Coronary artery (tissue), 2 donors: ENCODE measurements around the gene DDX51.

Experiments used
- DNase-seq: peaks from one replicate; pipeline ENCODE4 v3.0.0-alpha.2; 2017; ENCODE audit warnings: low spot score
- H3K27ac ChIP-seq, 2 donors: fragments of 200-600 bp; sonication (generic); one replicate each; pipeline ENCODE4 v1.5.1; 2016 to 2019
- H3K4me3 ChIP-seq: fragments of 200-600 bp; sonication (generic); 2 replicates; pipeline ENCODE4 v1.5.1; 2016; ENCODE audit warnings: mild to moderate bottlenecking, moderate library complexity
- TF ChIP-seq, protein P1 (sequence below): fragments of 200-600 bp; sonication (generic); IDR thresholded peaks from one replicate; pipeline ENCODE4 v1.5.1; 2019; ENCODE audit warnings: antibody characterized with exemption

DDX51 gene

DNA sequence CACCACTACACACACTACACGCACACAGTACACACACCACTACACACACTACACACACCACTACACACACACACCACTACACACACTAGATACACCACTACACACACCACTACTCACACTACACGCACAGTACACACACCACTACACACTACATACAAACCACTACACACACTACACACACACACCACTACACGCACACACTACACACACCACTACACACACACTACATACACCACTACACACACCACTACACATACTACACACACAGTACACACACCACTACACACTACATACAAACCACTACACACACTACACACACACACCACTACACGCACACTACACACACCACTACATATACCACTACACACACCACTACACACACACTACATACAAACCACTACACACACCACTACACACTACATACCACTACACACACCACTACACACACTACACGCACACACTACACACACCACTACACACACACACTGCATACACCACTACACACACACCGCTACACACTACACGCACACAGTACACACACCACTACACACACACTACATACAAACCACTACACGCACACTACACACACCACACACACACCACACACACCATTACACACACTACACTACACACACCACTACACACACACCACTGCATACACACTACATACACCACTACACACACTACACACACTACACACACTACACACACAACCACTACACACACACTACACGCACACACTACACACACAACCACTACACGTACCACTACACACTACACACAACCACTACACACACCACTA lies 11.9 kb upstream of the DDX51 start:
- no peak overlapping the region for H3K4me3 ChIP-seq
- TF ChIP-seq, protein P1, sequence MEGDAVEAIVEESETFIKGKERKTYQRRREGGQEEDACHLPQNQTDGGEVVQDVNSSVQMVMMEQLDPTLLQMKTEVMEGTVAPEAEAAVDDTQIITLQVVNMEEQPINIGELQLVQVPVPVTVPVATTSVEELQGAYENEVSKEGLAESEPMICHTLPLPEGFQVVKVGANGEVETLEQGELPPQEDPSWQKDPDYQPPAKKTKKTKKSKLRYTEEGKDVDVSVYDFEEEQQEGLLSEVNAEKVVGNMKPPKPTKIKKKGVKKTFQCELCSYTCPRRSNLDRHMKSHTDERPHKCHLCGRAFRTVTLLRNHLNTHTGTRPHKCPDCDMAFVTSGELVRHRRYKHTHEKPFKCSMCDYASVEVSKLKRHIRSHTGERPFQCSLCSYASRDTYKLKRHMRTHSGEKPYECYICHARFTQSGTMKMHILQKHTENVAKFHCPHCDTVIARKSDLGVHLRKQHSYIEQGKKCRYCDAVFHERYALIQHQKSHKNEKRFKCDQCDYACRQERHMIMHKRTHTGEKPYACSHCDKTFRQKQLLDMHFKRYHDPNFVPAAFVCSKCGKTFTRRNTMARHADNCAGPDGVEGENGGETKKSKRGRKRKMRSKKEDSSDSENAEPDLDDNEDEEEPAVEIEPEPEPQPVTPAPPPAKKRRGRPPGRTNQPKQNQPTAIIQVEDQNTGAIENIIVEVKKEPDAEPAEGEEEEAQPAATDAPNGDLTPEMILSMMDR: no peak
- DNase-seq: no peak
- H3K27ac ChIP-seq: no peak overlapping the region

DNA sequence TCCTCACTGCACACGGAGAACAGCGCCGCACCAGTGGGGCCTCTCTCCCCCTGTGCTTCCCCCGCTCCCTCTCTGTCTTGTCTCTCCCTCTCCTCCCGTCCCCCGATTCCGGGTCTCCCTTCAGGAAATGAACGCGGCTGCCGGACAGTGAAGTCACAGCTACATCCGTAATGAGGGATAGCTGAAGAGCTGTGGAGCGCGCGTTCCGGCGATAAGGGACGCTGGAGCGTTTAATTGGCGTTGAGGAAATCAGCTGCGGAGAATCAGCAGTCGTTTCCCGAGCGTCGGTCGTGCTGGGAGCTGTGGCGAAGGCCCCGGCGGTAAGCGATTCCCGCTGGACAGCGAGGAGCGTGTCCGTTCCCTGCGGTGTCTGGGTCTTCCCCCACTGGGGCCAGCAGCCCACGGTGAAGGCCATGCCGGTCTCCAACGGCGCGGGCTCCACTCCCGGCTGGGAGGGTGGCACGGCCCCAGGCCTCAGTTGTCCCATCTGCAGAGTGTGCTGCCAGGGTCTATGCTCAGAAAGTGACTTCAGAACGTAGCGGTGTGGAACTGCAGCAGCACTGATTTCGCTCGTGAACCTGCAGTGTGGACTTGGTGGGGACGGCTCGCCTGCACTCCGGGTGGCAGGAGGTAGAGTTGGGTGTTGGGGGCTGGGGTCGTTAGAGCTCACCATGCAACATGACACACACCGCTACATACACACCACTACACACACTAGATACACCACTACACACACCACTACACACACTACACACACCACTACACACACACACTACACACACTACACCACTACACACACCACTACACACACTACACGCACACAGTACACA lies 11.0 kb upstream of the DDX51 start:
- Histone ChIP-seq H3K27ac (no peak overlapping the region), H3K4me3 (no peak overlapping the region)
- TF ChIP-seq, protein P1: no peak
- no peak for DNase-seq

DNA sequence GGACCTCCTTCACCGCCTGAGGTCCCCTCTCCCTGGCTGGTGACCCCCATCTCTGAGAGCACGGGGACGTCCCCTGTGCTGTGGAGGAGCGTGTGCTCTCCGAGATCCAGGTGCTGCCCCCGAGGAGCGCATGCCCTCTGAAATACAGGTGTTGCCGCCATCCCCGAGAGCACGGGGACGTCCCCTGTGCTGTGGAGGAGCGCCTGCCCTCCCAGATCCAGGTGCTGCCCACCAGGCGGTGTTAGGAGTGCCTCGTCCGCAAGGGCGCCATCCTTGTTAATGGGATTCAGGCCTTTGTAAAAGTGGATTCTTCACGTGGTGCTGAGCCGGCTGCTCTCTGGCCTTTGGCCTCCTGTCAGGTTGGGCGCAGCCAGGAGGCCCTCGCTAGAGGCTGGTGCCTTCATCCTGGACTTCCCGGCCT lies 10.2 kb upstream of the DDX51 start:
- Histone ChIP-seq H3K4me3 (peak overlapping the region; percentile 63), H3K27ac (no peak overlapping the region)
- TF ChIP-seq, protein P1: no peak

DNA sequence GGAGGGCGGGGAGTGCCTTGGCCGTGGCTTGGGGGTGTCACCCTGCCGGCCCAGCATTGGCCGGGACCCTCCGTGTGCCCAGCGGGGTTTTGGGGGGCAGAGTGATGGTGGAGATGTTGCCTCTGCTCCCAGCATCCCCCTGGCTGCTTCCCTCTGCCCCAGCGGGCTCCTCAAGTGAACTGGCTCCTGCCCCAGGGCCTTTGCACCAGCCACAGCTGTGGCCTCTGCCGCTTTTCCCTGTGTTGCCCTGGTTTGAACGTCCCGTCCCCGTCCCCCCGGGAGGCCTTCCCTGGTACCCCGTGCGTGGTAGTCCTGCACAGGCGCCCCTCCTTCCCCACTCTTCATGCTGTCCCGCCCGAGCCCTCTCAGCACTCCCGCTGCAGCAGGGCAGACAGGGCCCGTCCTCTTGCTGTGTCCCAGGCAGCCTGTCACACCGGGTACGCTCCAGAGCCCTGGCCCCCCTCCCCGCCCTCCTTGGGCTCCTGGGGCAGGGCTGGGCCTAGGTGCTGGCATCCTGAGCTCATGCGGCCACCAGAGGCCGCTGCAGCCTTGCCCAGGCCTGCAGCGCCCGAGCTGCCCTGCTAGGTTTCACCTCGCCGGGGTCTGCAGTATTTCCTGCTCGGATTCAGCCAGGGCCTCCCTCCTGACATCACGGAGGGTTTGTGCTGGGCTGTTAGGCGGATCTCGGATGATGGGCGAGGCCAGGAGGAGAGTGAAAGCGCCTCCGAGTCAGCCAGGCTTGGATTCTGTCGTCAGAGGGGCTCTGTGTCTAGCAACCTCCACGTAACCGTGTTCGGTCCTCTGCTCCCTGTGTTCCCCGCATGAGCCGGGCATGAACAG lies 9.6 kb upstream of the DDX51 start:
- TF ChIP-seq, protein P1: peak; percentile 81
- no peak for DNase-seq
- H3K4me3 ChIP-seq: peak overlapping the region; percentile 63
- no peak overlapping the region for H3K27ac ChIP-seq

More for the DNA sequence above, 10.2 kb upstream of the DDX51 start:
- no peak for DNase-seq

DNA sequence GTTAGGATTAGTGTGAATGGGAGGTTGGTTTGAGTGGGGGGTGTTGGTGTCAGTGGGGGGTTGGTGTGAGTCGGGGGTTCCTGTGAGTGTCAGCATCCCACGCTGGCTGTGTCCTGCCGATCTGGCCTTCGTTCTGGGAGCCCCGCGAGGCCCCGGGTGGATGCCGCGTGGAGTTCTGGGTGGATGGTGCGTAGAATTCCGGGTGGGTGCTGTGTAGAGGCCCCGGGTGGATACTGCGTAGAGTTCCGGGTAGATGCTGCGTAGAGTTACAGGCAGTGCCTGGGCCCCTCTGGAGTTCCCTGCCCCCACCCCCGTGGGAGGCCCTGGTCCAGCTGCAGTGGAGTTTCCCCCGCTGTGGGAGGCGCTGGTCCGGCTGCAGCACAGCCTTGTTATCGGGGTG lies 8.8 kb upstream of the DDX51 start:
- TF ChIP-seq, protein P1: no peak
- DNase-seq: no peak
- H3K27ac ChIP-seq: no peak overlapping the region

DNA sequence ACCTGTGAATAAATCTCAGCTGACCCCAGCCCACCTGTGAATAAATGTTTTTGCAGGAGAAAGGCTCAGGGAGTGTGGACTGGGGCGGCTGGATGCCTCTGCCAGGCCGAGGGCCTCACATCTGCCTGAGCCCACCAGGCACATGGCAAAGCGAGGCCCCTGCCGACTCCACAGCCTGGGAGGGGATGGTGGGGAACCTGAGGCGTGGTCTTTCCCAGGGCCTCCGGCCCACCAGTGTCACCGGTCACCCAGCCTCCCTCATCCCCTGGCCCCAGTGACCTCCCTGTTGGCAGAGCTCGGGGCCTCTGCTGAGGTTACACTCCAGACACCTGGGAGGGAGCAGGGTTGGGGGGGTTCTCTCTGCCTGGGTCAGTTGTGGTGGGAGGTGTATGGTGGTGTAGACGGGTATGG lies 8.3 kb upstream of the DDX51 start:
- H3K4me3 ChIP-seq: no peak overlapping the region
- H3K27ac ChIP-seq: no peak overlapping the region
- no peak for DNase-seq
- TF ChIP-seq, protein P1: no peak

More for the DNA sequence above, 8.8 kb upstream of the DDX51 start:
- no peak overlapping the region for H3K4me3 ChIP-seq
